Astrocyte of the cerebellum (primary cell): Measurements from ENCODE around the gene C6orf132.
"Not testable (repeated sequence)": the region's sequence is repeated elsewhere in the genome, so short reads cannot be mapped to it uniquely, and the experiment has no call there.

ENCODE experiments used
- DNase-seq: peaks from one replicate; pipeline ENCODE4 v3.0.0-alpha.2; 2011; ENCODE audit warnings: low read depth
- H3K4me3 ChIP-seq: 2 replicates; pipeline ENCODE4 v1.5.1; 2011; ENCODE audit warnings: mild to moderate bottlenecking, low read depth, low read length, moderate library complexity
- CTCF ChIP-seq: IDR thresholded peaks from 2 replicates; pipeline ENCODE4 v1.5.1; 2012; ENCODE audit warnings: low read length, low read depth, moderate library complexity, mild to moderate bottlenecking; ENCODE audit errors: missing control alignments
- in situ Hi-C: cut with HindIII; loops from 2 replicates; pipeline ENCODE4 v1.10.0; 2017; ENCODE audit warnings: low sequenced_read_pairs

The C6orf132 gene

GRCh38 chr6:42154461-42155209, 12.2 kb upstream of the C6orf132 start:
- TF ChIP-seq CTCF, result no peak
- H3K4me3 ChIP-seq, result no peak overlapping the region
- in situ Hi-C loops, result no loop called here
- DNase-seq, result no peak

- TF ChIP-seq CTCF, result no peak
- no peak for DNase-seq
- no peak overlapping the region for H3K4me3 ChIP-seq
- in situ Hi-C loops, result no loop called here
These were observed 11.5 kb upstream of the C6orf132 start for GRCh38 chr6:42153921-42154320.

- DNase-seq, H3K4me3 ChIP-seq, in situ Hi-C loops: not testable (repeated sequence)
These were observed 10.3 kb upstream of the C6orf132 start for GRCh38 chr6:42152528-42153213.

GRCh38 chr6:42152024-42152423, 9.6 kb upstream of the C6orf132 start:
- in situ Hi-C loops, result no loop called here

GRCh38 chr6:42150254-42150653, 7.8 kb upstream of the C6orf132 start:
- in situ Hi-C loops, result no loop called here
- no peak for DNase-seq
- no peak overlapping the region for H3K4me3 ChIP-seq
- TF ChIP-seq CTCF, result no peak

More at GRCh38 chr6:42152024-42152423, 9.6 kb upstream of the C6orf132 start:
- no peak for TF ChIP-seq CTCF
- H3K4me3 ChIP-seq, result no peak overlapping the region
- no peak for DNase-seq

GRCh38 chr6:42148058-42148457, 5.6 kb upstream of the C6orf132 start:
- no peak overlapping the region for H3K4me3 ChIP-seq
- in situ Hi-C loops, result no loop called here
- DNase-seq, result no peak
- TF ChIP-seq CTCF, result no peak

- no peak for TF ChIP-seq CTCF
- in situ Hi-C loops, result no loop called here
- DNase-seq, result no peak
- no peak overlapping the region for H3K4me3 ChIP-seq
These were observed 4.7 kb upstream of the C6orf132 start for GRCh38 chr6:42147138-42147562.
